ENCODE data around the gene GDF10. TPM values are rescaled to one million over a fixed set of nuclear protein-coding genes. Genes with fewer than 3 reads are reported as not detected.

The GDF10 gene
- total RNA-seq, 1 donor from 2014 or later: 0.74 TPM

GRCh38 chr10:47287805-47288204, 12.2 kb upstream of the GDF10 start:
- no peaks in the 10 kb centered on the region for H3K9me3 Mint-ChIP-seq (ENCODE audit: unreplicated experiment)
- peaks cover 11% of the 10 kb centered on the region for H3K27me3 Mint-ChIP-seq (ENCODE audit: unreplicated experiment)
- no peak for DNase-seq (ENCODE audit: low spot score)
- no peak overlapping the region for H3K4me3 Mint-ChIP-seq (ENCODE audit: unreplicated experiment)
- peaks cover 17% of the 10 kb centered on the region for H3K4me1 Mint-ChIP-seq (ENCODE audit: unreplicated experiment)
- no peak overlapping the region for H3K27ac Mint-ChIP-seq (ENCODE audit: unreplicated experiment)
- TF ChIP-seq, protein P1, sequence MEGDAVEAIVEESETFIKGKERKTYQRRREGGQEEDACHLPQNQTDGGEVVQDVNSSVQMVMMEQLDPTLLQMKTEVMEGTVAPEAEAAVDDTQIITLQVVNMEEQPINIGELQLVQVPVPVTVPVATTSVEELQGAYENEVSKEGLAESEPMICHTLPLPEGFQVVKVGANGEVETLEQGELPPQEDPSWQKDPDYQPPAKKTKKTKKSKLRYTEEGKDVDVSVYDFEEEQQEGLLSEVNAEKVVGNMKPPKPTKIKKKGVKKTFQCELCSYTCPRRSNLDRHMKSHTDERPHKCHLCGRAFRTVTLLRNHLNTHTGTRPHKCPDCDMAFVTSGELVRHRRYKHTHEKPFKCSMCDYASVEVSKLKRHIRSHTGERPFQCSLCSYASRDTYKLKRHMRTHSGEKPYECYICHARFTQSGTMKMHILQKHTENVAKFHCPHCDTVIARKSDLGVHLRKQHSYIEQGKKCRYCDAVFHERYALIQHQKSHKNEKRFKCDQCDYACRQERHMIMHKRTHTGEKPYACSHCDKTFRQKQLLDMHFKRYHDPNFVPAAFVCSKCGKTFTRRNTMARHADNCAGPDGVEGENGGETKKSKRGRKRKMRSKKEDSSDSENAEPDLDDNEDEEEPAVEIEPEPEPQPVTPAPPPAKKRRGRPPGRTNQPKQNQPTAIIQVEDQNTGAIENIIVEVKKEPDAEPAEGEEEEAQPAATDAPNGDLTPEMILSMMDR (IDR thresholded peaks at IDR 0.05; ENCODE audit: unreplicated experiment): no peak
- H3K36me3 Mint-ChIP-seq (ENCODE audit: low read depth, unreplicated experiment): no peaks in the 10 kb centered on the region

GRCh38 chr10:47288236-47288635, 11.8 kb upstream of the GDF10 start:
- Mint-ChIP-seq H3K9me3 (ENCODE audit: unreplicated experiment) (no peaks in the 10 kb centered on the region), H3K27ac (ENCODE audit: unreplicated experiment) (no peak overlapping the region), H3K4me3 (ENCODE audit: unreplicated experiment) (no peak overlapping the region), H3K36me3 (ENCODE audit: low read depth, unreplicated experiment) (no peaks in the 10 kb centered on the region), H3K4me1 (ENCODE audit: unreplicated experiment) (peaks cover 17% of the 10 kb centered on the region), H3K27me3 (ENCODE audit: unreplicated experiment) (peaks cover 11% of the 10 kb centered on the region)
- DNase-seq (ENCODE audit: low spot score): no peak
- TF ChIP-seq, protein P1 (IDR thresholded peaks at IDR 0.05; ENCODE audit: unreplicated experiment): no peak

DNA sequence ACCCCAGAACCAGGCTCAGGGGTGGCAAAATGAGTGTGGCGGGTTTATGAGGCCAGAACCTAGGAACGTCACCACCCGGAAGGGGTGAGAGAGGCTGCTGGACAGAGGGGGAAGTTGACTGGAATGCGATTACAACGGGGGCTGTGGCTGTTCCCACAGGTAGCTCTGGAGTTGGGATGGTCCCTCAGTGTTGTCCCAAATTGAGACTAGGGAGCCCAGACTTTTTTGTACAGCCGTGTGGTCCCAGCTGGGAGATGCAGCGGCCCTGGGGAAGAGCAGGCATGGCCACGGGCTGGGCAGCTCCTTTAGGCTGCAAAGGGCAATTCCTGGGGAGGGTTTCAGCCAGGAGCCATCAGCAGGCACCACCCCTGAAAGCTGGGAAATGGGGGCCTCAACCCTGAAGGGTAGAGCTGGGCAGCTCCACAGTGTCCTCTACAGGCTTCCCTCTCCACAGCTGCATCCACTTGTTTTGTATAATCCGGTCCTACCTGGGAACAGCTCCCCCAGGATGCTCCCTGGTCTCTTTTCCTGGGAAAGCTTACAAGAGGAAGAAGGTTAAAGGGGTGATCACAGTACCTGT, 11.0 kb upstream of the GDF10 start:
- no peaks in the 10 kb centered on the region for H3K9me3 Mint-ChIP-seq (ENCODE audit: unreplicated experiment)
- peaks cover 11% of the 10 kb centered on the region for H3K27me3 Mint-ChIP-seq (ENCODE audit: unreplicated experiment)
- peaks cover 17% of the 10 kb centered on the region for H3K4me1 Mint-ChIP-seq (ENCODE audit: unreplicated experiment)
- TF ChIP-seq, protein P1 (IDR thresholded peaks at IDR 0.05; ENCODE audit: unreplicated experiment): no peak
- no peak for DNase-seq (ENCODE audit: low spot score)
- no peaks in the 10 kb centered on the region for H3K36me3 Mint-ChIP-seq (ENCODE audit: low read depth, unreplicated experiment)
- no peak overlapping the region for H3K4me3 Mint-ChIP-seq (ENCODE audit: unreplicated experiment)
- H3K27ac Mint-ChIP-seq (ENCODE audit: unreplicated experiment): no peak overlapping the region

GRCh38 chr10:47289921-47290320, 10.1 kb upstream of the GDF10 start:
- DNase-seq (ENCODE audit: low spot score): no peak
- Mint-ChIP-seq H3K27ac (ENCODE audit: unreplicated experiment) (no peak overlapping the region), H3K36me3 (ENCODE audit: low read depth, unreplicated experiment) (no peaks in the 10 kb centered on the region), H3K27me3 (ENCODE audit: unreplicated experiment) (peaks cover 11% of the 10 kb centered on the region), H3K9me3 (ENCODE audit: unreplicated experiment) (no peaks in the 10 kb centered on the region), H3K4me3 (ENCODE audit: unreplicated experiment) (no peak overlapping the region), H3K4me1 (ENCODE audit: unreplicated experiment) (peaks cover 17% of the 10 kb centered on the region)
- TF ChIP-seq, protein P1 (IDR thresholded peaks at IDR 0.05; ENCODE audit: unreplicated experiment): no peak

- H3K27ac Mint-ChIP-seq (ENCODE audit: unreplicated experiment): no peak overlapping the region
- H3K27me3 Mint-ChIP-seq (ENCODE audit: unreplicated experiment): peaks cover 10% of the 10 kb centered on the region
- H3K9me3 Mint-ChIP-seq (ENCODE audit: unreplicated experiment): no peaks in the 10 kb centered on the region
- TF ChIP-seq, protein P1 (IDR thresholded peaks at IDR 0.05; ENCODE audit: unreplicated experiment): no peak
- peaks cover 17% of the 10 kb centered on the region for H3K4me1 Mint-ChIP-seq (ENCODE audit: unreplicated experiment)
- H3K36me3 Mint-ChIP-seq (ENCODE audit: low read depth, unreplicated experiment): no peaks in the 10 kb centered on the region
- no peak overlapping the region for H3K4me3 Mint-ChIP-seq (ENCODE audit: unreplicated experiment)
- DNase-seq (ENCODE audit: low spot score): no peak
Measured at GRCh38 chr10:47290338-47290737, 9.7 kb upstream of the GDF10 start.

Data from endothelial cell (in vitro differentiated cells).